ENCODE data around the gene SEC31B.

Gene SEC31B

GRCh38 chr10:100516847-100517246 lies 2.8 kb downstream of the SEC31B start:
- H3K27me3 ChIP-seq, result no peaks in the 10 kb centered on the region
- H3K4me1 ChIP-seq, result no peaks in the 10 kb centered on the region
- H3K36me3 ChIP-seq, result no peaks in the 10 kb centered on the region
- DNase-seq, result peak; percentile 12
- no peaks in the 10 kb centered on the region for H3K9me3 ChIP-seq
- TF ChIP-seq, protein P1, sequence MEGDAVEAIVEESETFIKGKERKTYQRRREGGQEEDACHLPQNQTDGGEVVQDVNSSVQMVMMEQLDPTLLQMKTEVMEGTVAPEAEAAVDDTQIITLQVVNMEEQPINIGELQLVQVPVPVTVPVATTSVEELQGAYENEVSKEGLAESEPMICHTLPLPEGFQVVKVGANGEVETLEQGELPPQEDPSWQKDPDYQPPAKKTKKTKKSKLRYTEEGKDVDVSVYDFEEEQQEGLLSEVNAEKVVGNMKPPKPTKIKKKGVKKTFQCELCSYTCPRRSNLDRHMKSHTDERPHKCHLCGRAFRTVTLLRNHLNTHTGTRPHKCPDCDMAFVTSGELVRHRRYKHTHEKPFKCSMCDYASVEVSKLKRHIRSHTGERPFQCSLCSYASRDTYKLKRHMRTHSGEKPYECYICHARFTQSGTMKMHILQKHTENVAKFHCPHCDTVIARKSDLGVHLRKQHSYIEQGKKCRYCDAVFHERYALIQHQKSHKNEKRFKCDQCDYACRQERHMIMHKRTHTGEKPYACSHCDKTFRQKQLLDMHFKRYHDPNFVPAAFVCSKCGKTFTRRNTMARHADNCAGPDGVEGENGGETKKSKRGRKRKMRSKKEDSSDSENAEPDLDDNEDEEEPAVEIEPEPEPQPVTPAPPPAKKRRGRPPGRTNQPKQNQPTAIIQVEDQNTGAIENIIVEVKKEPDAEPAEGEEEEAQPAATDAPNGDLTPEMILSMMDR (IDR thresholded peaks at IDR 0.05; ENCODE audit: low read depth, low read length), result peak; percentile 37; the same call in 1 of the 2 replicates
- no peak overlapping the region for H3K4me3 ChIP-seq (ENCODE audit: low read depth, low read length)

- Histone ChIP-seq H3K4me3 (ENCODE audit: low read depth, low read length) (no peak overlapping the region), H3K9me3 (no peaks in the 10 kb centered on the region), H3K36me3 (no peaks in the 10 kb centered on the region), H3K4me1 (no peaks in the 10 kb centered on the region), H3K27me3 (no peaks in the 10 kb centered on the region)
- no peak for DNase-seq
- TF ChIP-seq, protein P1 (IDR thresholded peaks at IDR 0.05; ENCODE audit: low read depth, low read length), result no peak
Measured at GRCh38 chr10:100515612-100516011, 4.0 kb downstream of the SEC31B start.

GRCh38 chr10:100510533-100511308 lies 8.9 kb downstream of the SEC31B start:
- TF ChIP-seq, protein P1 (IDR thresholded peaks at IDR 0.05; ENCODE audit: low read depth, low read length), result no peak
- no peaks in the 10 kb centered on the region for H3K4me1 ChIP-seq
- no peak for DNase-seq
- H3K4me3 ChIP-seq (ENCODE audit: low read depth, low read length), result no peak overlapping the region
- no peaks in the 10 kb centered on the region for H3K9me3 ChIP-seq
- no peaks in the 10 kb centered on the region for H3K36me3 ChIP-seq
- no peaks in the 10 kb centered on the region for H3K27me3 ChIP-seq

DNA sequence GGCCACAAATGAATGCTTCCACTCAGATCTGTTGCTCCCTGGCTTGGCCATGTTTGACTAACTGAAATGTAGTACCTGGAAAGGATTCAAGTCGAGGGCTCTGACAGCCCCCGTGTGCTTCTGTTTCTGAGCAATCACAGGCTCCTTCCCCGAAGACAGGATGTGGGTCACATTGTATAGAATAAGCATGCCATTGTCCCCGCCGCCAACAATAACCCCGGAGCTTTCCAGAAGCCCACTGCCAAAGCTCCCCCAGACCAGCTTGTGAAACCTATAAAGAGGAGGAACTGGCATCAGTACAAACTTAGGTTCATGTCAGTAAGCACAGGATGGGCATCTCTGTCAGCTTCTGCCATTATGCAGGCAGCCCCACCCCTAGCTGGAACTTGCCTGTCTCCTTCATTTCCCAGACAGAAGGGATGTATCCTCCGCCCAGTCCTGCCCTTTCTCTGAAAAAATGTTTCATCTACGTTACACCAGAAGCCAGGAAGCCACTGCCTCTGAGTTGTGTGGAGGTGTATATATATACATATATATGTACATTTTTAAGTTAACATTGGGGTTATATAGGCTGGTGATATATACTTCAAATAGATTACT lies 10.3 kb downstream of the SEC31B start:
- DNase-seq, result no peak
- TF ChIP-seq, protein P1 (IDR thresholded peaks at IDR 0.05; ENCODE audit: low read depth, low read length), result no peak
- no peaks in the 10 kb centered on the region for H3K27me3 ChIP-seq
- no peak overlapping the region for H3K4me3 ChIP-seq (ENCODE audit: low read depth, low read length)
- no peaks in the 10 kb centered on the region for H3K4me1 ChIP-seq
- H3K36me3 ChIP-seq, result no peaks in the 10 kb centered on the region
- no peaks in the 10 kb centered on the region for H3K9me3 ChIP-seq

DNA sequence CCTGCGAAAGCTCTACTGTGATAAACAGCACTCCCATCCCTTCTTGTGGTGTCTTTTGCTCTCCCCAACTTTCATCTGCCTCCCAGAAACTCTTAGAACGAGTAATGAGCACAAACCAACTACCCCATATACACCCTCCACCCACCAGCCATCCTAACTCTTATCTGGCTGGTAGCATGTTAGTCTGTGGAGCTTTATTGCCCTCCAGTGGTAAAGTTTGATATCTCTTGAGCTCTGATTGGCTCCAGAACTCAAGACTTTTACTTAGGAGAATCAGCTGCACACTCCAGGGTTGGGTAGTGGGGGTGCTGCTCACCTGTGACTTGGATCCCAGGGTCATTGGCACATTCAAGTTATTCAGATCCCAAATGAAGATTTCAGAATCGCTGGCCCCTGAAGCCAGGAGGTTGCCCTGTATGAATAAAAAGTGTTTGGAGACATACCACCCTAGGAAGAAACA lies 10.9 kb downstream of the SEC31B start:
- TF ChIP-seq, protein P1 (IDR thresholded peaks at IDR 0.05; ENCODE audit: low read depth, low read length), result peak; percentile 81
- no peaks in the 10 kb centered on the region for H3K9me3 ChIP-seq
- H3K36me3 ChIP-seq, result no peaks in the 10 kb centered on the region
- H3K4me3 ChIP-seq (ENCODE audit: low read depth, low read length), result no peak overlapping the region
- no peaks in the 10 kb centered on the region for H3K4me1 ChIP-seq
- peak; percentile 43 for DNase-seq
- H3K27me3 ChIP-seq, result no peaks in the 10 kb centered on the region

GRCh38 chr10:100508266-100508665 lies 11.4 kb downstream of the SEC31B start:
- Histone ChIP-seq H3K27me3 (no peaks in the 10 kb centered on the region), H3K9me3 (no peaks in the 10 kb centered on the region), H3K4me1 (no peaks in the 10 kb centered on the region), H3K36me3 (no peaks in the 10 kb centered on the region), H3K4me3 (ENCODE audit: low read depth, low read length) (no peak overlapping the region)
- TF ChIP-seq, protein P1 (IDR thresholded peaks at IDR 0.05; ENCODE audit: low read depth, low read length), result no peak
- no peak for DNase-seq
